MM.1S (cell line): Measurements from ENCODE around the gene ERMAP.

Source experiments
- DNase-seq: peaks from one replicate; pipeline ENCODE4 v3.0.0-alpha.2; 2015
- H2AFZ ChIP-seq: fragments of 300-600 bp; sonication (generic); 2 replicates; pipeline ENCODE4 v1.6.0; 2016; ENCODE audit warnings: antibody characterized with exemption, low read length
- H3F3A ChIP-seq: fragments of 300-600 bp; sonication (generic); 2 replicates; pipeline ENCODE4 v1.6.1; 2016; ENCODE audit warnings: mild to moderate bottlenecking, antibody characterized with exemption, low read length, moderate library complexity, mixed read lengths; ENCODE audit not compliant: insufficient read depth
- H3K27ac ChIP-seq: fragments of 300-600 bp; sonication (generic); 2 replicates; pipeline ENCODE4 v1.5.1; 2016; ENCODE audit warnings: mild to moderate bottlenecking, low read length
- H3K27me3 ChIP-seq: fragments of 300-600 bp; sonication (generic); replicated peaks from 2 replicates; pipeline ENCODE4 v1.6.0; 2016; ENCODE audit warnings: low read length; ENCODE audit not compliant: insufficient read depth
- H3K36me3 ChIP-seq: fragments of 300-600 bp; sonication (generic); replicated peaks from 2 replicates; pipeline ENCODE4 v1.6.1; 2016; ENCODE audit warnings: mild to moderate bottlenecking, low read length, mixed read lengths; ENCODE audit not compliant: insufficient read depth
- H3K4me1 ChIP-seq: fragments of 300-600 bp; sonication (generic); 2 replicates; pipeline ENCODE4 v1.6.1; 2016; ENCODE audit warnings: low read length, mixed read lengths
- H3K4me2 ChIP-seq: fragments of 300-600 bp; sonication (generic); 2 replicates; pipeline ENCODE4 v1.6.0; 2016; ENCODE audit warnings: low read depth, low read length
- H3K4me3 ChIP-seq: fragments of 300-600 bp; sonication (generic); 2 replicates; pipeline ENCODE4 v1.5.1; 2016; ENCODE audit warnings: low read length, mixed read lengths
- H3K79me2 ChIP-seq: fragments of 300-600 bp; sonication (generic); 2 replicates; pipeline ENCODE4 v1.6.1; 2016; ENCODE audit warnings: mixed run types, low read length, mixed read lengths
- H3K9ac ChIP-seq: fragments of 300-600 bp; sonication (generic); 2 replicates; pipeline ENCODE4 v1.6.1; 2016; ENCODE audit warnings: low read length, mixed read lengths
- H3K9me2 ChIP-seq: fragments of 300-600 bp; sonication (generic); replicated peaks from 2 replicates; pipeline ENCODE4 v1.6.1; 2016; ENCODE audit warnings: mild to moderate bottlenecking, low read length, mixed read lengths; ENCODE audit not compliant: insufficient read depth
- H3K9me3 ChIP-seq: fragments of 300-600 bp; sonication (generic); replicated peaks from 2 replicates; pipeline ENCODE4 v1.6.1; 2016; ENCODE audit warnings: mild to moderate bottlenecking, low read length, mixed read lengths; ENCODE audit not compliant: insufficient read depth
- H4K20me1 ChIP-seq: fragments of 300-600 bp; sonication (generic); 2 replicates; pipeline ENCODE4 v1.6.1; 2016; ENCODE audit warnings: mild to moderate bottlenecking, low read length, moderate library complexity, mixed read lengths; ENCODE audit not compliant: insufficient read depth
- EZH2 ChIP-seq: fragments of 300-600 bp; sonication (generic); optimal IDR thresholded peaks from 2 replicates; pipeline ENCODE3; 2017; ENCODE audit warnings: low read depth, mild to moderate bottlenecking, antibody characterized with exemption, low read length, mixed read lengths
- EZH2phosphoT487 ChIP-seq: fragments of 300-600 bp; sonication (generic); IDR thresholded peaks from 2 replicates; pipeline ENCODE4 v1.6.1; 2018; ENCODE audit warnings: antibody characterized with exemption, low read length
- TF ChIP-seq, protein P1 (sequence below): fragments of 300-600 bp; sonication (generic); IDR thresholded peaks from 2 replicates; pipeline ENCODE4 v1.5.1; 2016; ENCODE audit warnings: antibody characterized with exemption, low read length, mixed read lengths

The ERMAP gene

DNA sequence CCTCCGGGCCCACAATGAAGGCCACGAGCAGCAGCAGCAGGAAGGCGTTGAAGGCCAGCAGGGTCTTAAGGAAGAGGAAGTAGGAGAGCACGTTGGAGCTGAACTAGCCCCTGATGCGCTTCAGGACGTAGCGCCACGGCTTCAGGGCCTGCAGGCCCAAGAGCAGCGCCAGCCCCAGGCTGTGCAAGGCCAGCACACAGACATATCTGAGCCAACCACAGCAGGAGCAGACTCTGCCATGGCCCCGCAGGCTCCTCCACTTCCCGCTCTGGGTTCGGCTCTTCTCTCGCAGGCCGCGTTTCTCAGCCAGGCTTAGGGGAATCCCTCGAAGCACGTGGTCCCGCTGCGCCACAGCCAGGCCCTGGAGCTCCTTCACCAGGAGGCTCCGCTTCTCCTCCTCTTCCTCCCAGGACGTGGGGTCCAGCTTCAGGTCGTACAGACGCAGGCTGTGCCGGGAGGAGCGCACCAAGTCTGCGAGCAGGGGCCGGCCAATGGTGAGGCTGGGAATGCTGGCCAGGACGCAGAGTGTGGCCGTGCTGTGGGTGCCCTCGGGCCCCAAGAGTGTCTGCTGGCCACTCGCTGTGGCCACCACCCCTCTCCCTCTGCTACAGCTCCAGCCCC lies 71.2 kb downstream of the ERMAP start:
- Histone ChIP-seq H3K79me2 (no peaks in the 10 kb centered on the region), H3K4me1 (no peaks in the 10 kb centered on the region), H3F3A (no peaks in the 10 kb centered on the region), H2AFZ (no peak overlapping the region), H3K9me2 (no peaks in the 10 kb centered on the region), H3K4me2 (no peak overlapping the region), H3K27ac (no peak overlapping the region), H3K9ac (no peak overlapping the region), H3K4me3 (no peak overlapping the region), H4K20me1 (no peaks in the 10 kb centered on the region), H3K9me3 (no peaks in the 10 kb centered on the region), H3K27me3 (no peaks in the 10 kb centered on the region), H3K36me3 (no peaks in the 10 kb centered on the region)
- DNase-seq, result no peak
- TF ChIP-seq EZH2 (no peak), EZH2phosphoT487 (no peak)
- TF ChIP-seq, protein P1, sequence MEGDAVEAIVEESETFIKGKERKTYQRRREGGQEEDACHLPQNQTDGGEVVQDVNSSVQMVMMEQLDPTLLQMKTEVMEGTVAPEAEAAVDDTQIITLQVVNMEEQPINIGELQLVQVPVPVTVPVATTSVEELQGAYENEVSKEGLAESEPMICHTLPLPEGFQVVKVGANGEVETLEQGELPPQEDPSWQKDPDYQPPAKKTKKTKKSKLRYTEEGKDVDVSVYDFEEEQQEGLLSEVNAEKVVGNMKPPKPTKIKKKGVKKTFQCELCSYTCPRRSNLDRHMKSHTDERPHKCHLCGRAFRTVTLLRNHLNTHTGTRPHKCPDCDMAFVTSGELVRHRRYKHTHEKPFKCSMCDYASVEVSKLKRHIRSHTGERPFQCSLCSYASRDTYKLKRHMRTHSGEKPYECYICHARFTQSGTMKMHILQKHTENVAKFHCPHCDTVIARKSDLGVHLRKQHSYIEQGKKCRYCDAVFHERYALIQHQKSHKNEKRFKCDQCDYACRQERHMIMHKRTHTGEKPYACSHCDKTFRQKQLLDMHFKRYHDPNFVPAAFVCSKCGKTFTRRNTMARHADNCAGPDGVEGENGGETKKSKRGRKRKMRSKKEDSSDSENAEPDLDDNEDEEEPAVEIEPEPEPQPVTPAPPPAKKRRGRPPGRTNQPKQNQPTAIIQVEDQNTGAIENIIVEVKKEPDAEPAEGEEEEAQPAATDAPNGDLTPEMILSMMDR, result no peak

DNA sequence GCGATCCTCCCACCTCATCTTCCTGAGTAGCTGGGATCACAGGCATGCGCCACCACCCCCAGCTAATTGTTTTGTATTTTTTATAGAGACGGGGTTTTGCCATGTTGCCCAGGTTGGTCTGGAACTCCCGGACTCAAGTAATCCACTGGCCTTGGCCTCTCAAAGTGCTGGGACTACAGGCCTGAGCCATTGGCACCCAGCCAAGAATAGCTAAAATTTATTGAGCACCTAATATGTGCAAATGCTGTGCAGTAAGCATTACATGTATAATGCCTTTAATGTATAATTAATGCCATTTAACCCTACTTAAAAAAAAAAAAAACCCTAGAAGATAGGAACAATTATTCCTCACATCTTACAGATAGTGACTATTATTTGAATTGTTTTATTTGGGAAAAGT lies 72.3 kb downstream of the ERMAP start:
- no peaks in the 10 kb centered on the region for H3K27me3 ChIP-seq
- H3K4me1 ChIP-seq, result no peaks in the 10 kb centered on the region
- H3K36me3 ChIP-seq, result no peaks in the 10 kb centered on the region
- H3K4me3 ChIP-seq, result no peak overlapping the region
- no peaks in the 10 kb centered on the region for H3F3A ChIP-seq
- TF ChIP-seq, protein P1, result no peak
- TF ChIP-seq EZH2 (no peak), EZH2phosphoT487 (no peak)
- H3K27ac ChIP-seq, result no peak overlapping the region
- no peak overlapping the region for H3K4me2 ChIP-seq
- H3K9me3 ChIP-seq, result no peaks in the 10 kb centered on the region
- no peaks in the 10 kb centered on the region for H3K9me2 ChIP-seq
- no peaks in the 10 kb centered on the region for H3K79me2 ChIP-seq
- H2AFZ ChIP-seq, result no peak overlapping the region
- no peaks in the 10 kb centered on the region for H4K20me1 ChIP-seq
- no peak for DNase-seq
- H3K9ac ChIP-seq, result no peak overlapping the region

DNA sequence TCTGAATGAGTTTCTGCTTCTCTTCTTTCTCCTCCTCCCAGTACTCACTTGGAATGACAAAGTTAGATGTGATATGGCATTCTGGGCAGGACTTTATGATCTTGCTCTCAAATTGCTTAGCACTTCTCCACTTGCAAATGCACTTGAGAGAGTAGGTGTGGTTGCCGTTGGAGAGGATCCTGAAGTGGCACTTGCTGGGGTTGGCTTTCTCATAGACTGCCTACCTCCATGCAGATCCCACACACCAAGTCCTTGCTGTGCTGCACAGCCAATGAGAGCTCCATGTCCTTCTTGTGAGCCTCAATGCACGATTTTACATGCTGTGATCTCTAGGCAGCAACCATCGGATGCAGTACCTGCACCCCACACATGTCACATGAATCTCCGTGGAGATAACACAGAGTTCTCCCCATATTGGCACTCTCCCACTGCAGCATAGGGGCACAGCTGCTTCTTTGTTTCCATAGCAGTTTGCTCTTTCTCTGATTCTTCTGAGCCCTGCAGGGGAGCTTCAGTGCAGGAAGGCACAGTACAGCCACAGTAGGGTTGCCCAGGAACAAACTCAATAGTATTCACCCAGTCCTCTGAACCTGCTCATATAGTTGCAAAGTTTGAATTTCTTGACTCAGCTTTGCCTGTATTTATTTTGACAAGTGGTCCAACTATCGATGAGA lies 74.7 kb downstream of the ERMAP start:
- no peak for DNase-seq
- H3K36me3 ChIP-seq, result no peaks in the 10 kb centered on the region
- no peaks in the 10 kb centered on the region for H3K4me1 ChIP-seq
- H2AFZ ChIP-seq, result no peak overlapping the region
- no peaks in the 10 kb centered on the region for H3K27me3 ChIP-seq
- no peak overlapping the region for H3K4me3 ChIP-seq
- H3K4me2 ChIP-seq, result no peak overlapping the region
- no peak for TF ChIP-seq EZH2phosphoT487
- TF ChIP-seq, protein P1, result no peak
- TF ChIP-seq EZH2, result no peak
- no peaks in the 10 kb centered on the region for H3K79me2 ChIP-seq
- no peaks in the 10 kb centered on the region for H3K9me3 ChIP-seq
- no peaks in the 10 kb centered on the region for H3F3A ChIP-seq
- no peak overlapping the region for H3K27ac ChIP-seq
- no peak overlapping the region for H3K9ac ChIP-seq
- H4K20me1 ChIP-seq, result no peaks in the 10 kb centered on the region
- H3K9me2 ChIP-seq, result no peaks in the 10 kb centered on the region
